Measurements from ENCODE around the gene ADIPOQ. TPM values are rescaled to one million over a fixed set of nuclear protein-coding genes. Genes with fewer than 3 reads are reported as not detected.
"Not testable (repeated sequence)": the region's sequence is repeated elsewhere in the genome, so short reads cannot be mapped to it uniquely, and the experiment has no call there.

Gene ADIPOQ
- total and polyA plus RNA-seq, 4 donors, result 0.02 TPM; not detected in 3

DNA sequence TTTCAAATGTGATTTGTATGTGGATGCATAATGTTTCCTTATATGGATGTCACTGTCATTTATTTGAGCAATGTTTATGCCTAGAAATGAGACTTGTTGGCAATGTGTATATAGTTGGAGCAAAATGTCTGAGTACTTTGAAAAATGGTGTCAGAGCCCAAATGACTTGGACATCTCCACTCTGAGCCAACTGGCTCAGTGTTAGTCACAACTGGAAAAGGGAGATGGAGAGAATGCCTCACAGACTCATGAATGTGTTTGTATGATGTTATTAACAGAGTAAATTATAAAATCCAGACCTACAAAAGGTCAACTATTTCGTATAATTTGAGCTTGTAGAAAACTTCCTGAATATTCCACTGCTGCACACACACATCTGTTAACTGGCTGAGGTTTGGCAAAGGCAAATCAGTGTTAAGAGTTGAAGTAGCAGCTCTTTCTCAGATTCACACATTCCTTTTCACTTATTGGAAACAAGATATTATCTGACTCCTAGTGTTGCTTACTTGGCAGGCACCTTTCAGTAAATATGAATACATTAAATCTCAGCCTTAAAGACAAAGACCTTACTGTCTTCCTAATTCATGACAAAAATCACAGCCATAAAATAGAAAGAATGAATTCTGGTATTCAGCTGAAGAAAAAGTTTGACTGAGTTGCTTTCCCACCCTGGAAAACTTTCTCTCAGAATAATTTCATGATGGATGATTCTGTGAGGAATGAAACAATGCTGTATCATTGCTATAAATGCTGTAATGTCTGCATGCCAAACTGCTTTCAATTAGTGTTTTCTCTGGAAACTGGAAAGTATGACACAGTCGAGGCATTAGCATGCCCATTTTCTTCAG is 27.0 kb downstream of the ADIPOQ start:
- H3K27ac ChIP-seq (ENCODE audit: low read depth in 1 of 2, low read length in 2 of 2), result no peak overlapping the region
- H3K4me1 ChIP-seq (ENCODE audit: control insufficient read depth in 4 of 4, insufficient read depth in 4 of 4, low read length in 3 of 4), result no peaks in the 10 kb centered on the region
- TF ChIP-seq TAF1 (conservative IDR thresholded peaks at IDR 0.05) (no peak), GABPA (IDR thresholded peaks at IDR 0.05 in 1 of 2, conservative IDR thresholded peaks at IDR 0.05 in 1 of 2) (no peak), JUND (IDR thresholded peaks at IDR 0.05) (no peak)
- H3K4me3 ChIP-seq (ENCODE audit: low read depth in 1 of 3, low read length in 3 of 3), result no peak overlapping the region
- 70% methylated on average over 2 of the region's 2 CpGs for WGBS
- H3K36me3 ChIP-seq (ENCODE audit: control insufficient read depth in 4 of 4, insufficient read depth in 3 of 4, low read depth in 1 of 4, low read length in 3 of 4), result no peaks in the 10 kb centered on the region
- no peak for DNase-seq (ENCODE audit: low spot score)
- H3K27me3 ChIP-seq (ENCODE audit: control insufficient read depth in 4 of 4, insufficient read depth in 4 of 4, low read length in 3 of 4), result no peaks in the 10 kb centered on the region
- H3K9me3 ChIP-seq (ENCODE audit: control insufficient read depth in 4 of 4, low read length in 3 of 4), result no peaks in the 10 kb centered on the region
- no peak overlapping the region for H3K9ac ChIP-seq (ENCODE audit: low read depth in 1 of 2, low read length in 2 of 2)

- Histone ChIP-seq H3K9me3 (ENCODE audit: control insufficient read depth in 4 of 4, low read length in 3 of 4) (no peaks in the 10 kb centered on the region), H3K36me3 (ENCODE audit: control insufficient read depth in 4 of 4, insufficient read depth in 3 of 4, low read depth in 1 of 4, low read length in 3 of 4) (no peaks in the 10 kb centered on the region), H3K9ac (ENCODE audit: low read depth in 1 of 2, low read length in 2 of 2) (no peak overlapping the region), H3K4me3 (ENCODE audit: low read depth in 1 of 3, low read length in 3 of 3) (no peak overlapping the region), H3K27me3 (ENCODE audit: control insufficient read depth in 4 of 4, insufficient read depth in 4 of 4, low read length in 3 of 4) (no peaks in the 10 kb centered on the region), H3K4me1 (ENCODE audit: control insufficient read depth in 4 of 4, insufficient read depth in 4 of 4, low read length in 3 of 4) (no peaks in the 10 kb centered on the region), H3K27ac (ENCODE audit: low read depth in 1 of 2, low read length in 2 of 2) (peak overlapping the region in 1 of 2 donors; percentile 56)
- WGBS, result 79% methylated on average over 5 of the region's 5 CpGs
- TF ChIP-seq RXRA (IDR thresholded peaks at IDR 0.05) (peak in 1 of 2 donors; percentile 34), SP1 (IDR thresholded peaks at IDR 0.05) (peak; percentile 26), NR2F2 (IDR thresholded peaks at IDR 0.05) (peak; percentile 89), HNF4A (conservative IDR thresholded peaks at IDR 0.05) (no peak)
- DNase-seq (ENCODE audit: low spot score), result no peak
Observed at GRCh38 chr3:186870421-186871201, 28.1 kb downstream of the ADIPOQ start.

DNA sequence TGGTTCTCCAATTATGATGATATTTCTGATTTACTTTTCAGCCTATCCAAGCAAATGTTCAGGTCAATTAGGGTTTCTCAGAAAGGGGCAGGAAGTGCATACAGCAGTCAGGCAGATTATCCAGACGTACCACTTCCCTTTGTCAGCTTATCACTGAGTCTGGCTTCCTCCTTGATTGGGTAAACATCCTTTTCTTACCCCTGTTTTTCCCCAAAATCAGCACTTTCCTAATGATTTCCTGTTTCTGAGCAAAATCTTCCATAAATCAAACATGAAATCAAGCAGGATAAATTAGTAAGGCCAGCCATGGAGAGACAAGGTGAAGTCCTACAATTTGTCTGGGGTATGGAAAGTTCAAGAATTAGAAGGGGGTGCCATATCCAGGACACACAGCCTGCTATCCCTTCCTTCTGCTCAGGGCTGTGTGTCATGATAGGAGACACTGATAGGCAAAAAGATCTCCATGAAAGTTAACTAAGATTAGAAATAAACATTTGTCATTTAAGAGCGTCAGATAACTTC is 29.0 kb downstream of the ADIPOQ start:
- H3K9ac ChIP-seq (ENCODE audit: low read depth in 1 of 2, low read length in 2 of 2), result no peak overlapping the region
- H3K9me3 ChIP-seq (ENCODE audit: control insufficient read depth in 4 of 4, low read length in 3 of 4), result no peaks in the 10 kb centered on the region
- peak; percentile 43 to 49 for TF ChIP-seq RXRA (IDR thresholded peaks at IDR 0.05)
- TF ChIP-seq MAX (IDR thresholded peaks at IDR 0.05), result peak; percentile 69
- no peak for TF ChIP-seq JUND (IDR thresholded peaks at IDR 0.05)
- TF ChIP-seq HNF4G (IDR thresholded peaks at IDR 0.05), result no peak
- TF ChIP-seq RAD21 (IDR thresholded peaks at IDR 0.05), result peak in 1 of 2 donors; percentile 15
- TF ChIP-seq FOXA2 (IDR thresholded peaks at IDR 0.05), result no peak
- TF ChIP-seq, protein P1, sequence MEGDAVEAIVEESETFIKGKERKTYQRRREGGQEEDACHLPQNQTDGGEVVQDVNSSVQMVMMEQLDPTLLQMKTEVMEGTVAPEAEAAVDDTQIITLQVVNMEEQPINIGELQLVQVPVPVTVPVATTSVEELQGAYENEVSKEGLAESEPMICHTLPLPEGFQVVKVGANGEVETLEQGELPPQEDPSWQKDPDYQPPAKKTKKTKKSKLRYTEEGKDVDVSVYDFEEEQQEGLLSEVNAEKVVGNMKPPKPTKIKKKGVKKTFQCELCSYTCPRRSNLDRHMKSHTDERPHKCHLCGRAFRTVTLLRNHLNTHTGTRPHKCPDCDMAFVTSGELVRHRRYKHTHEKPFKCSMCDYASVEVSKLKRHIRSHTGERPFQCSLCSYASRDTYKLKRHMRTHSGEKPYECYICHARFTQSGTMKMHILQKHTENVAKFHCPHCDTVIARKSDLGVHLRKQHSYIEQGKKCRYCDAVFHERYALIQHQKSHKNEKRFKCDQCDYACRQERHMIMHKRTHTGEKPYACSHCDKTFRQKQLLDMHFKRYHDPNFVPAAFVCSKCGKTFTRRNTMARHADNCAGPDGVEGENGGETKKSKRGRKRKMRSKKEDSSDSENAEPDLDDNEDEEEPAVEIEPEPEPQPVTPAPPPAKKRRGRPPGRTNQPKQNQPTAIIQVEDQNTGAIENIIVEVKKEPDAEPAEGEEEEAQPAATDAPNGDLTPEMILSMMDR (IDR thresholded peaks at IDR 0.05; ENCODE audit: low read depth, low read length, missing input control), result no peak
- peak; percentile 11 for TF ChIP-seq YY1 (IDR thresholded peaks at IDR 0.05)
- TF ChIP-seq HNF4A (conservative IDR thresholded peaks at IDR 0.05), result no peak
- no peak for TF ChIP-seq GABPA (IDR thresholded peaks at IDR 0.05 in 1 of 2, conservative IDR thresholded peaks at IDR 0.05 in 1 of 2)
- TF ChIP-seq NR2F2 (IDR thresholded peaks at IDR 0.05), result peak; percentile 87
- no peak for TF ChIP-seq REST (IDR thresholded peaks at IDR 0.05)
- peak; percentile 14 to 42 for TF ChIP-seq EGR1 (IDR thresholded peaks at IDR 0.05; ENCODE audit: low read depth in 2 of 2)
- TF ChIP-seq SP1 (IDR thresholded peaks at IDR 0.05), result no peak
- DNase-seq (ENCODE audit: low spot score), result no peak
- no peaks in the 10 kb centered on the region for H3K27me3 ChIP-seq (ENCODE audit: control insufficient read depth in 4 of 4, insufficient read depth in 4 of 4, low read length in 3 of 4)
- no peak overlapping the region for H3K4me3 ChIP-seq (ENCODE audit: low read depth in 1 of 3, low read length in 3 of 3)
- H3K4me1 ChIP-seq (ENCODE audit: control insufficient read depth in 4 of 4, insufficient read depth in 4 of 4, low read length in 3 of 4), result no peaks in the 10 kb centered on the region
- 68% methylated on average over 2 of the region's 2 CpGs for whole genome bisulfite sequencing
- no peaks in the 10 kb centered on the region for H3K36me3 ChIP-seq (ENCODE audit: control insufficient read depth in 4 of 4, insufficient read depth in 3 of 4, low read depth in 1 of 4, low read length in 3 of 4)
- peak overlapping the region in 1 of 2 donors; percentile 18 for H3K27ac ChIP-seq (ENCODE audit: low read depth in 1 of 2, low read length in 2 of 2)

GRCh38 chr3:186873796-186874195 is 31.3 kb downstream of the ADIPOQ start:
- not testable (repeated sequence) for H3K4me3 ChIP-seq (ENCODE audit: low read depth in 1 of 3, low read length in 3 of 3); H3K36me3 ChIP-seq (ENCODE audit: control insufficient read depth in 4 of 4, insufficient read depth in 3 of 4, low read depth in 1 of 4, low read length in 3 of 4); H3K27ac ChIP-seq (ENCODE audit: low read depth in 1 of 2, low read length in 2 of 2); H3K9me3 ChIP-seq (ENCODE audit: control insufficient read depth in 4 of 4, low read length in 3 of 4); H3K9ac ChIP-seq (ENCODE audit: low read depth in 1 of 2, low read length in 2 of 2); DNase-seq (ENCODE audit: low spot score); H3K27me3 ChIP-seq (ENCODE audit: control insufficient read depth in 4 of 4, insufficient read depth in 4 of 4, low read length in 3 of 4); H3K4me1 ChIP-seq (ENCODE audit: control insufficient read depth in 4 of 4, insufficient read depth in 4 of 4, low read length in 3 of 4)
- WGBS, result 96% methylated on average over 24 of the region's 30 CpGs

Measured in liver (tissue), 9 donors.